Neural progenitor cell (in vitro differentiated cells): Measurements from ENCODE around the gene COASY.

Experiments used
- EZH2 ChIP-seq: fragments of 200-600 bp; sonication (generic); IDR thresholded peaks from 2 replicates; pipeline ENCODE4 v1.6.1; 2017; ENCODE audit warnings: antibody characterized with exemption, mild to moderate bottlenecking, moderate library complexity
- EZH2phosphoT487 ChIP-seq: fragments of 200-600 bp; sonication (generic); IDR thresholded peaks from 2 replicates; pipeline ENCODE4 v1.6.1; 2017; ENCODE audit warnings: antibody characterized with exemption
- TF ChIP-seq, protein P1 (sequence below): fragments of 200-600 bp; sonication (generic); IDR thresholded peaks from 2 replicates; pipeline ENCODE4 v1.5.1; 2017; ENCODE audit warnings: antibody characterized with exemption, mild to moderate bottlenecking

DNA sequence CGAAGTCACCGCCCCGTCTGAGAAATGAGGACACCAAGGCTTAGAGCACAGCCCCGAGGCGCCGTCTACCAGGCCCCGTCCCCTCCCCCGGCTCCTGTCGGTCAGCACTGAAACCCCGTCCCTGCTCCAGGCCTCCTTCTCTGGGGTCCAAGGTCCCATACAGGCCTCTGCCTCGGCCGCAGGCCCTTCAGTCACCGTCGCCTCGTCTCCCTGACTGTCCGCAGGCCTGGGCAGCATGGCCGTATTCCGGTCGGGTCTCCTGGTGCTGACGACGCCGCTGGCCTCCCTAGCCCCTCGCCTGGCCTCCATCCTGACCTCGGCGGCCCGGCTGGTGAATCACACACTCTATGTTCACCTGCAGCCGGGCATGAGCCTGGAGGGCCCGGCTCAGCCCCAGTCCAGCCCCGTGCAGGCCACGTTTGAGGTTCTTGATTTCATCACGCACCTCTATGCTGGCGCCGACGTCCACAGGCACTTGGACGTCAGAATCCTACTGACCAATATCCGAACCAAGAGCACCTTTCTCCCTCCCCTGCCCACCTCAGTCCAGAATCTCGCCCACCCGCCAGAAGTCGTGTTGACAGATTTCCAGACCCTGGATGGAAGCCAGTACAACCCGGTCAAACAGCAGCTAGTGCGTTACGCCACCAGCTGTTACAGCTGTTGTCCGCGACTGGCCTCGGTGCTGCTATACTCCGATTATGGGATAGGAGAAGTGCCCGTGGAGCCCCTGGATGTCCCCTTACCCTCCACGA, 617 bp downstream of the COASY start:
- no peak for TF ChIP-seq EZH2
- TF ChIP-seq, protein P1, sequence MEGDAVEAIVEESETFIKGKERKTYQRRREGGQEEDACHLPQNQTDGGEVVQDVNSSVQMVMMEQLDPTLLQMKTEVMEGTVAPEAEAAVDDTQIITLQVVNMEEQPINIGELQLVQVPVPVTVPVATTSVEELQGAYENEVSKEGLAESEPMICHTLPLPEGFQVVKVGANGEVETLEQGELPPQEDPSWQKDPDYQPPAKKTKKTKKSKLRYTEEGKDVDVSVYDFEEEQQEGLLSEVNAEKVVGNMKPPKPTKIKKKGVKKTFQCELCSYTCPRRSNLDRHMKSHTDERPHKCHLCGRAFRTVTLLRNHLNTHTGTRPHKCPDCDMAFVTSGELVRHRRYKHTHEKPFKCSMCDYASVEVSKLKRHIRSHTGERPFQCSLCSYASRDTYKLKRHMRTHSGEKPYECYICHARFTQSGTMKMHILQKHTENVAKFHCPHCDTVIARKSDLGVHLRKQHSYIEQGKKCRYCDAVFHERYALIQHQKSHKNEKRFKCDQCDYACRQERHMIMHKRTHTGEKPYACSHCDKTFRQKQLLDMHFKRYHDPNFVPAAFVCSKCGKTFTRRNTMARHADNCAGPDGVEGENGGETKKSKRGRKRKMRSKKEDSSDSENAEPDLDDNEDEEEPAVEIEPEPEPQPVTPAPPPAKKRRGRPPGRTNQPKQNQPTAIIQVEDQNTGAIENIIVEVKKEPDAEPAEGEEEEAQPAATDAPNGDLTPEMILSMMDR: no peak
- no peak for TF ChIP-seq EZH2phosphoT487
